Gastrocnemius medialis (tissue), 4 donors: Measurements from ENCODE around the gene PLCL1. TPM values are rescaled to one million over a fixed set of nuclear protein-coding genes. Genes with fewer than 3 reads are reported as not detected.

ENCODE experiments used
- ATAC-seq, 2 donors: fragments of 150-250 bp; one replicate each; pipeline ENCODE4 v1.9.1; 2016
- DNase-seq, 2 donors: peaks; one replicate each; pipeline ENCODE4 v3.0.0-alpha.2; 2019
- H3K27ac ChIP-seq, 4 donors: fragments of 200-600 bp; sonication (generic); 1 replicate in 1 of 4; 2 replicates in 3 of 4; pipeline ENCODE4 v1.5.1; 2016 to 2018; ENCODE audit warnings: mild to moderate bottlenecking in 2 of 4, moderate library complexity in 1 of 4
- H3K27me3 ChIP-seq, 3 donors: fragments of 200-600 bp; sonication (generic) in 2 of 3; 1 replicate in 1 of 3; 2 replicates in 2 of 3; pipeline versions ENCODE4 v1.5.1 to v1.6.0; 2016 to 2019; ENCODE audit warnings: mild to moderate bottlenecking in 1 of 3, moderate library complexity in 1 of 3
- H3K36me3 ChIP-seq, 2 donors: fragments of 200-600 bp; sonication (generic) in 1 of 2; one replicate each; pipeline ENCODE4 v1.5.1; 2017 to 2018
- H3K4me1 ChIP-seq, 2 donors: fragments of 200-600 bp; sonication (generic) in 1 of 2; one replicate each; pipeline ENCODE4 v1.5.1; 2016 to 2017; ENCODE audit warnings: mild to moderate bottlenecking in 2 of 2
- H3K4me3 ChIP-seq, 4 donors: fragments of 200-600 bp; sonication (generic) in 3 of 4; 1 replicate in 1 of 4; 2 replicates in 3 of 4; pipeline ENCODE4 v1.5.1; 2016 to 2019; ENCODE audit warnings: mild to moderate bottlenecking in 2 of 4
- H3K9me3 ChIP-seq, 3 donors: fragments of 200-600 bp; sonication (generic) in 2 of 3; 1 replicate in 1 of 3; 2 replicates in 2 of 3; pipeline ENCODE4 v1.5.1; 2016 to 2019
- POLR2A ChIP-seq, 2 donors: fragments of 450-650 bp; IDR thresholded peaks; one replicate each; pipeline ENCODE4 v1.6.1; 2017; ENCODE audit warnings: antibody characterized with exemption in 2 of 2, mild to moderate bottlenecking in 2 of 2, moderate library complexity in 2 of 2
- in situ Hi-C, 4 donors: fragments of 200-750 bp; cut with MboI; loops; one replicate each; pipeline versions ENCODE4 v1.15.0 to v1.8.0; 2017; ENCODE audit warnings: low sequenced_read_pairs in 4 of 4
- intact Hi-C: fragments of 100-400 bp; cut with DNase I; formaldehyde crosslinking; loops from one replicate; pipeline ENCODE4 v1.15.1; 2023; ENCODE audit warnings: low total_unique reads
- total RNA-seq, 4 donors: library from RNA; depleted of rRNA; stranded (reverse); fragments of >200 nt; gene quantifications; one replicate each; pipeline versions ENCODE4 v1.1.0 to v1.2.3, GENCODE V29; 2016
- TF ChIP-seq, protein P1 (sequence below), 5 experiments: fragments of 450-650 bp in 3 of 5; fragments of 200-600 bp in 2 of 5; sonication (generic) in 2 of 5; IDR thresholded peaks in 4 of 5; conservative IDR thresholded peaks in 1 of 5; 1 replicate in 4 of 5; 2 replicates in 1 of 5; pipeline ENCODE4 v1.5.1; 2016 to 2019; ENCODE audit warnings: antibody characterized with exemption in 5 of 5, mild to moderate bottlenecking in 3 of 5, moderate library complexity in 3 of 5

The PLCL1 gene
- total RNA-seq, 4 donors from 2014 or later: 5.9 to 10.7 (median 9.8) TPM

DNA sequence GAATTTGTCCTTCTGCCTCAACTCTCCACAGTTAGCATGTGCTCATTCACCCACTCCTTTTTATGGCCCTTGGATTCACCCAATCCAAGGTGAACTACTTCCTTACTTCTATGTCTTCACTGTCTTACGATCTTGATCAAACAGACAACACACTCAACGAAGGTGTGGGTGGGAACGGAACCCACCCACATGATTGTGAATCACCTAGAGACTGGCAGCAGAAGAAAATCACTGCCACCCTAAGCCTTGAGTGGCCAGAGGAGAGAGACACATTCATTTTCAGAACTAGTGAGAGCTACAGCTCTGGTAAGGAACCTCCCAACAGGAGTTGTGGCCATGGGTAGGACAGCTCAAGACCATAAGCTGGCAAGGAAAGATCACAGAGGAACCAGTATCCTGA lies 194.3 kb downstream of the PLCL1 start:
- in situ Hi-C loops: no loop called here
- H3K4me1 ChIP-seq: peaks cover 0 to 8% of the 10 kb centered on the region in 2 donors
- ATAC-seq (no peak), DNase-seq (no peak)
- H3K27ac ChIP-seq: no peak overlapping the region
- intact Hi-C loops: no loop called here
- no peak for TF ChIP-seq POLR2A (IDR thresholded peaks at IDR 0.05)
- no peaks in the 10 kb centered on the region for H3K36me3 ChIP-seq
- H3K4me3 ChIP-seq: no peak overlapping the region
- H3K9me3 ChIP-seq: no peaks in the 10 kb centered on the region
- no peaks in the 10 kb centered on the region for H3K27me3 ChIP-seq

GRCh38 chr2:198000417-198000816 lies 196.0 kb downstream of the PLCL1 start:
- Histone ChIP-seq H3K4me1 (peaks cover 0 to 7% of the 10 kb centered on the region in 2 donors), H3K4me3 (no peak overlapping the region), H3K27me3 (no peaks in the 10 kb centered on the region), H3K9me3 (no peaks in the 10 kb centered on the region), H3K36me3 (no peaks in the 10 kb centered on the region), H3K27ac (no peak overlapping the region)
- intact Hi-C loops (no loop called here), in situ Hi-C loops (no loop called here)
- no peak for ATAC-seq
- no peak for TF ChIP-seq POLR2A (IDR thresholded peaks at IDR 0.05)
- TF ChIP-seq, protein P1, sequence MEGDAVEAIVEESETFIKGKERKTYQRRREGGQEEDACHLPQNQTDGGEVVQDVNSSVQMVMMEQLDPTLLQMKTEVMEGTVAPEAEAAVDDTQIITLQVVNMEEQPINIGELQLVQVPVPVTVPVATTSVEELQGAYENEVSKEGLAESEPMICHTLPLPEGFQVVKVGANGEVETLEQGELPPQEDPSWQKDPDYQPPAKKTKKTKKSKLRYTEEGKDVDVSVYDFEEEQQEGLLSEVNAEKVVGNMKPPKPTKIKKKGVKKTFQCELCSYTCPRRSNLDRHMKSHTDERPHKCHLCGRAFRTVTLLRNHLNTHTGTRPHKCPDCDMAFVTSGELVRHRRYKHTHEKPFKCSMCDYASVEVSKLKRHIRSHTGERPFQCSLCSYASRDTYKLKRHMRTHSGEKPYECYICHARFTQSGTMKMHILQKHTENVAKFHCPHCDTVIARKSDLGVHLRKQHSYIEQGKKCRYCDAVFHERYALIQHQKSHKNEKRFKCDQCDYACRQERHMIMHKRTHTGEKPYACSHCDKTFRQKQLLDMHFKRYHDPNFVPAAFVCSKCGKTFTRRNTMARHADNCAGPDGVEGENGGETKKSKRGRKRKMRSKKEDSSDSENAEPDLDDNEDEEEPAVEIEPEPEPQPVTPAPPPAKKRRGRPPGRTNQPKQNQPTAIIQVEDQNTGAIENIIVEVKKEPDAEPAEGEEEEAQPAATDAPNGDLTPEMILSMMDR (IDR thresholded peaks at IDR 0.05 in 4 of 5, conservative IDR thresholded peaks at IDR 0.05 in 1 of 5): no peak
- DNase-seq: no peak

DNA sequence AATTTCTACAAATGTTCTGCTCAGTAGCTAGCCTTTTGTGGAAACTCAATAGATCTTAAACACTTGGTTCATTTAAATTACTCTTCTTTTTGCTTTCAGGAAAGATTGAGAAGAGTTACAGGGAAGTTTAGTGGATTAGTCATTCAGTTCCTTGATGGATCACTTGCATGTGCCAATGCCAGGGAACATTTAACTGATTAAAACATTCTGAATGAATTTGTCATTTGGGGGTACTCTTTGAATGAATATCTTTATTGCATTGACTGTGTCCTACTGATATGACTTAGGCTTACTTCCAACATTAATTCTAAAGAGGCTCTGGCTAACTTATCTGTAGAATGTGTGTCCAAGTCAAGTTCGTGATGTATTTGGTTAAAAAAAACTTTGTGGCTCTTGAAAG lies 199.8 kb downstream of the PLCL1 start:
- ATAC-seq: no peak
- Histone ChIP-seq H3K27ac (no peak overlapping the region), H3K27me3 (no peaks in the 10 kb centered on the region), H3K4me1 (peaks cover 0 to 7% of the 10 kb centered on the region in 2 donors), H3K36me3 (no peaks in the 10 kb centered on the region), H3K4me3 (no peak overlapping the region), H3K9me3 (no peaks in the 10 kb centered on the region)
- TF ChIP-seq POLR2A (IDR thresholded peaks at IDR 0.05): no peak
- TF ChIP-seq, protein P1 (IDR thresholded peaks at IDR 0.05 in 4 of 5, conservative IDR thresholded peaks at IDR 0.05 in 1 of 5): no peak
- intact Hi-C loops: no loop called here
- no peak for DNase-seq
- in situ Hi-C loops: no loop called here

- Histone ChIP-seq H3K27me3 (no peaks in the 10 kb centered on the region), H3K27ac (no peak overlapping the region), H3K4me3 (no peak overlapping the region), H3K4me1 (peaks cover 0 to 7% of the 10 kb centered on the region in 2 donors), H3K9me3 (no peaks in the 10 kb centered on the region), H3K36me3 (no peaks in the 10 kb centered on the region)
- no peak for TF ChIP-seq POLR2A (IDR thresholded peaks at IDR 0.05)
- TF ChIP-seq, protein P1 (IDR thresholded peaks at IDR 0.05 in 4 of 5, conservative IDR thresholded peaks at IDR 0.05 in 1 of 5): no peak
- no peak for ATAC-seq
- in situ Hi-C loops (no loop called here), intact Hi-C loops (no loop called here)
- no peak for DNase-seq
These were observed 200.8 kb downstream of the PLCL1 start for GRCh38 chr2:198004921-198005829.

DNA sequence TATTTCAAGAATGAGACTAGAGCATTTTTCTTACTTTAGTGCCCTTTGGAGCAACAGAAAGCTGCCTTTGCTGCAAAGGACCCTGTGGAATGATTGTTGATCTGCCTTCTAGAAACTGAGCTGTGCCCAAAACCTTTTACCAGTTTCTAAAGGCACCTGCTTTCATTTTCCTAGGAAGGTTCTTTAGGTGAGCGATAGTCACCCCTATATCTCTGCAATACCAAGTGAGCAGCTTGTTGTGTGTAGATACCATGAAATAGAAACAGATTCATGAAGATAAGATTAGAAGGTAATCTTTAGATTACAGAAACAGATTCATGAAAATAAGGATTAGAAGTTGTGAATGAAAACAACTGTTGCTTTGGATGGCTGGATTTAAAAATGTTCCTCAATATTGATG lies 202.3 kb downstream of the PLCL1 start:
- Histone ChIP-seq H3K27me3 (no peaks in the 10 kb centered on the region), H3K4me1 (peaks cover 0 to 5% of the 10 kb centered on the region in 2 donors), H3K36me3 (no peaks in the 10 kb centered on the region), H3K27ac (no peak overlapping the region), H3K4me3 (no peak overlapping the region), H3K9me3 (no peaks in the 10 kb centered on the region)
- no peak for ATAC-seq
- intact Hi-C loops (no loop called here), in situ Hi-C loops (no loop called here)
- TF ChIP-seq, protein P1 (IDR thresholded peaks at IDR 0.05 in 4 of 5, conservative IDR thresholded peaks at IDR 0.05 in 1 of 5): no peak
- TF ChIP-seq POLR2A (IDR thresholded peaks at IDR 0.05): no peak
- no peak for DNase-seq
